Measurements from ENCODE around the gene KIRREL1. TPM values are rescaled to one million over a fixed set of nuclear protein-coding genes. Genes with fewer than 3 reads are reported as not detected.

Gene KIRREL1
- total and polyA plus RNA-seq, 2 of the 13 experiments (the other 11 are each of a cell fraction or from before 2014, with no cell fraction given), result 0.02 to 0.03 TPM

GRCh38 chr1:158101927-158102326, 108.5 kb downstream of the KIRREL1 start:
- TF ChIP-seq SOX6 (IDR thresholded peaks at IDR 0.05) (no peak), SOX6 (CRISPR knock-in tag; IDR thresholded peaks at IDR 0.05) (no peak), ZNF503 (CRISPR knock-in tag; IDR thresholded peaks at IDR 0.05) (no peak), DNMT3B (CRISPR knock-in tag; conservative IDR thresholded peaks at IDR 0.05) (no peak), JUN (CRISPR knock-in tag; IDR thresholded peaks at IDR 0.05) (no peak), GMEB1 (CRISPR knock-in tag; IDR thresholded peaks at IDR 0.05; ENCODE audit: borderline replicate concordance) (no peak), SP5 (CRISPR knock-in tag; IDR thresholded peaks at IDR 0.05; ENCODE audit: borderline replicate concordance, low read depth) (no peak), HNRNPK (IDR thresholded peaks at IDR 0.05; ENCODE audit: low read depth, low read length, poor library complexity, severe bottlenecking) (no peak), THAP11 (CRISPR knock-in tag; IDR thresholded peaks at IDR 0.05) (no peak), SP1 (IDR thresholded peaks at IDR 0.05) (no peak), SP1 (CRISPR knock-in tag; IDR thresholded peaks at IDR 0.05) (no peak), CCDC6 (CRISPR knock-in tag; IDR thresholded peaks at IDR 0.05) (no peak), ARNT2 (CRISPR knock-in tag; IDR thresholded peaks at IDR 0.05; ENCODE audit: low read depth) (no peak), ZEB1 (IDR thresholded peaks at IDR 0.05; ENCODE audit: insufficient replicate concordance, low read depth) (no peak)
- TF ChIP-seq, protein P1, sequence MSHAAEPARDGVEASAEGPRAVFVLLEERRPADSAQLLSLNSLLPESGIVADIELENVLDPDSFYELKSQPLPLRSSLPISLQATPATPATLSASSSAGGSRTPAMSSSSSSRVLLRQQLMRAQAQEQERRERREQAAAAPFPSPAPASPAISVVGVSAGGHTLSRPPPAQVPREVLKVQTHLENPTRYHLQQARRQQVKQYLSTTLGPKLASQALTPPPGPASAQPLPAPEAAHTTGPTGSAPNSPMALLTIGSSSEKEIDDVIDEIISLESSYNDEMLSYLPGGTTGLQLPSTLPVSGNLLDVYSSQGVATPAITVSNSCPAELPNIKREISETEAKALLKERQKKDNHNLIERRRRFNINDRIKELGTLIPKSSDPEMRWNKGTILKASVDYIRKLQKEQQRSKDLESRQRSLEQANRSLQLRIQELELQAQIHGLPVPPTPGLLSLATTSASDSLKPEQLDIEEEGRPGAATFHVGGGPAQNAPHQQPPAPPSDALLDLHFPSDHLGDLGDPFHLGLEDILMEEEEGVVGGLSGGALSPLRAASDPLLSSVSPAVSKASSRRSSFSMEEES (CRISPR knock-in tag; IDR thresholded peaks at IDR 0.05), result no peak
- TF ChIP-seq, protein P2, sequence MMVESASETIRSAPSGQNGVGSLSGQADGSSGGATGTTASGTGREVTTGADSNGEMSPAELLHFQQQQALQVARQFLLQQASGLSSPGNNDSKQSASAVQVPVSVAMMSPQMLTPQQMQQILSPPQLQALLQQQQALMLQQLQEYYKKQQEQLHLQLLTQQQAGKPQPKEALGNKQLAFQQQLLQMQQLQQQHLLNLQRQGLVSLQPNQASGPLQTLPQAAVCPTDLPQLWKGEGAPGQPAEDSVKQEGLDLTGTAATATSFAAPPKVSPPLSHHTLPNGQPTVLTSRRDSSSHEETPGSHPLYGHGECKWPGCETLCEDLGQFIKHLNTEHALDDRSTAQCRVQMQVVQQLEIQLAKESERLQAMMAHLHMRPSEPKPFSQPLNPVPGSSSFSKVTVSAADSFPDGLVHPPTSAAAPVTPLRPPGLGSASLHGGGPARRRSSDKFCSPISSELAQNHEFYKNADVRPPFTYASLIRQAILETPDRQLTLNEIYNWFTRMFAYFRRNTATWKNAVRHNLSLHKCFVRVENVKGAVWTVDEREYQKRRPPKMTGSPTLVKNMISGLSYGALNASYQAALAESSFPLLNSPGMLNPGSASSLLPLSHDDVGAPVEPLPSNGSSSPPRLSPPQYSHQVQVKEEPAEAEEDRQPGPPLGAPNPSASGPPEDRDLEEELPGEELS (CRISPR knock-in tag; IDR thresholded peaks at IDR 0.05), result no peak
- Histone ChIP-seq H2AFZ (ENCODE audit: low read length) (no peak overlapping the region), H3K27ac (ENCODE audit: extremely low read length, insufficient read depth, low read length) (no peak overlapping the region), H3K9ac (ENCODE audit: insufficient read depth, low read depth, low read length) (no peak overlapping the region), H3K4me3 (replicated peaks in 1 of 3; ENCODE audit: insufficient read depth in 1 of 3, low read depth in 2 of 3, low read length in 3 of 3) (no peak overlapping the region), H3K4me1 (ENCODE audit: insufficient read depth, low read length) (no peaks in the 10 kb centered on the region), H3K79me2 (ENCODE audit: insufficient read depth, low read length) (no peaks in the 10 kb centered on the region), H3K9me3 (ENCODE audit: low read length) (no peaks in the 10 kb centered on the region), H4K20me1 (ENCODE audit: insufficient read depth, low read length) (no peaks in the 10 kb centered on the region), H3K36me3 (replicated peaks in 1 of 2; ENCODE audit: control insufficient read depth in 1 of 2, insufficient read depth in 2 of 2, low read length in 2 of 2) (no peaks in the 10 kb centered on the region), H3K27me3 (ENCODE audit: control insufficient read depth in 1 of 2, insufficient read depth in 2 of 2, low read length in 2 of 2) (no peaks in the 10 kb centered on the region; a peak in 1 of 5 replicates), H3K4me2 (ENCODE audit: low read depth, low read length) (no peak overlapping the region)
- in situ Hi-C loops (cut with HindIII; ENCODE audit: extremely low pct_ligation_motif_present, low pct_unique_long_range_greater_than_20kb) (no loop called here), intact Hi-C loops (cut with micrococcal nuclease; ENCODE audit: unreplicated experiment) (no loop called here)
- no peak for ATAC-seq
- no peak for FAIRE-seq
- no peak for DNase-seq (ENCODE audit: low spot score)
- CTCF ChIA-PET (ENCODE audit: low intra/inter-chr PET ratio, low total read pairs), result no interaction called here
- POLR2A ChIA-PET, result no interaction called here
- WGBS (ENCODE audit: low lambda C conversion rate), result 0% methylated on average over 1 of the region's 1 CpG
- no TSS peak for BruUV-seq (replicated peaks)

Data from HepG2 (cell line).